HepG2 (cell line): ENCODE measurements around the gene CLRN2. TPM values are rescaled to one million over a fixed set of nuclear protein-coding genes. Genes with fewer than 3 reads are reported as not detected.

Experiments used
- AKNA ChIP-seq: sonication (generic); formaldehyde crosslinking; IDR thresholded peaks from 2 replicates; pipeline ENCODE4 v1.4.0; 2020; ENCODE audit warnings: missing genetic modification reagents, borderline replicate concordance
- ARID5B ChIP-seq: IDR thresholded peaks from 2 replicates; pipeline ENCODE4 v1.4.0; 2020; ENCODE audit warnings: mild to moderate bottlenecking, missing genetic modification reagents
- CC2D1A ChIP-seq: sonication (generic); formaldehyde crosslinking; IDR thresholded peaks from 2 replicates; pipeline ENCODE4 v1.8.1; 2023; ENCODE audit warnings: mild to moderate bottlenecking, missing genetic modification reagents
- GATA4 ChIP-seq: sonication (generic); IDR thresholded peaks from 2 replicates; pipeline ENCODE4 v1.6.1; 2016; ENCODE audit warnings: antibody characterized with exemption, low read depth, borderline replicate concordance
- HNRNPUL1 ChIP-seq: fragments of 200-400 bp; formaldehyde crosslinking; IDR thresholded peaks from 2 replicates; pipeline ENCODE4 v1.6.1; 2017; ENCODE audit warnings: low read depth, mild to moderate bottlenecking, low read length, moderate library complexity
- HOXA7 ChIP-seq: sonication (generic); formaldehyde crosslinking; IDR thresholded peaks from 2 replicates; pipeline ENCODE4 v1.8.1; 2022; ENCODE audit warnings: mild to moderate bottlenecking, missing genetic modification reagents, moderate library complexity
- HOXA9 ChIP-seq: sonication (generic); formaldehyde crosslinking; IDR thresholded peaks from 2 replicates; pipeline ENCODE4 v1.8.1; 2022; ENCODE audit warnings: missing genetic modification reagents, mild to moderate bottlenecking, moderate library complexity, borderline replicate concordance
- KLF13 ChIP-seq: sonication (generic); formaldehyde crosslinking; IDR thresholded peaks from 2 replicates; pipeline ENCODE4 v1.4.0; 2020; ENCODE audit warnings: mild to moderate bottlenecking, missing genetic modification reagents
- MED8 ChIP-seq: sonication (generic); formaldehyde crosslinking; IDR thresholded peaks from 2 replicates; pipeline ENCODE4 v1.8.1; 2023; ENCODE audit warnings: mild to moderate bottlenecking, missing genetic modification reagents; ENCODE audit not compliant: insufficient replicate concordance
- MXD4 ChIP-seq: IDR thresholded peaks from 2 replicates; pipeline ENCODE4 v1.6.1; 2016; ENCODE audit warnings: mild to moderate bottlenecking, missing biosample characterization, missing genetic modification reagents
- NAIF1 ChIP-seq: sonication (generic); formaldehyde crosslinking; IDR thresholded peaks from 2 replicates; pipeline ENCODE4 v1.5.0; 2020; ENCODE audit warnings: mild to moderate bottlenecking, missing genetic modification reagents, borderline replicate concordance
- NCOA2 ChIP-seq: sonication (generic); formaldehyde crosslinking; IDR thresholded peaks from 2 replicates; pipeline ENCODE4 v1.8.0; 2022; ENCODE audit warnings: inconsistent platforms
- NFE2L1 ChIP-seq: sonication (generic); formaldehyde crosslinking; IDR thresholded peaks from 2 replicates; pipeline ENCODE4 v1.4.0; 2020; ENCODE audit warnings: missing genetic modification reagents, mild to moderate bottlenecking, borderline replicate concordance
- PPARG ChIP-seq: conservative IDR thresholded peaks from 2 replicates; pipeline ENCODE4 v1.6.1; 2016; ENCODE audit warnings: missing biosample characterization, missing genetic modification reagents
- STAT5B ChIP-seq: sonication (generic); formaldehyde crosslinking; IDR thresholded peaks from 2 replicates; pipeline ENCODE4 v1.4.0; 2020; ENCODE audit warnings: missing genetic modification reagents
- ZMAT3 ChIP-seq: sonication (generic); formaldehyde crosslinking; conservative IDR thresholded peaks from 2 replicates; pipeline ENCODE4 v1.7.0; 2021; ENCODE audit warnings: missing genetic modification reagents
- ZNF101 ChIP-seq: sonication (generic); formaldehyde crosslinking; IDR thresholded peaks from 2 replicates; pipeline ENCODE4 v1.4.0; 2020; ENCODE audit warnings: mild to moderate bottlenecking, low read depth, missing genetic modification reagents, borderline replicate concordance
- ZNF17 ChIP-seq: sonication (generic); formaldehyde crosslinking; IDR thresholded peaks from 2 replicates; pipeline ENCODE4 v1.5.0; 2020; ENCODE audit warnings: mild to moderate bottlenecking, missing genetic modification reagents
- ZNF382 ChIP-seq: sonication (generic); formaldehyde crosslinking; IDR thresholded peaks from 2 replicates; pipeline ENCODE4 v1.5.0; 2020; ENCODE audit warnings: missing genetic modification reagents, mild to moderate bottlenecking, borderline replicate concordance
- ZNF557 ChIP-seq: sonication (generic); formaldehyde crosslinking; IDR thresholded peaks from 2 replicates; pipeline ENCODE4 v1.4.0; 2020; ENCODE audit warnings: missing genetic modification reagents
- ZNF577 ChIP-seq: sonication (generic); formaldehyde crosslinking; IDR thresholded peaks from 2 replicates; pipeline ENCODE4 v1.4.0; 2020; ENCODE audit warnings: mild to moderate bottlenecking, low read depth, missing genetic modification reagents, borderline replicate concordance
- ZNF841 ChIP-seq: sonication (generic); formaldehyde crosslinking; IDR thresholded peaks from 2 replicates; pipeline ENCODE4 v1.8.1; 2023; ENCODE audit warnings: missing genetic modification reagents, borderline replicate concordance
- polyA plus RNA-seq, 8 experiments: library from polyadenylated mRNA; depleted of rRNA in 3 of 8; stranded (reverse) in 7 of 8; unstranded in 1 of 8; fragments of >200 nt; fragmentation: Illumina TruSeq in 4 of 8; extraction: Trizol in 4 of 8; gene quantifications; 2 replicates each; pipeline versions ENCODE4 v1.2.1 to v1.2.3, GENCODE V29; 2011 to 2016; ENCODE audit warnings: low read depth in 4 of 8, missing spikeins in 1 of 8, mixed read lengths in 1 of 8; ENCODE audit not compliant: insufficient read depth in 1 of 8
- total RNA-seq, 5 experiments: library from RNA; depleted of rRNA; stranded (reverse); fragments of >200 nt; fragmentation: Illumina TruSeq; extraction: Trizol; gene quantifications; 2 replicates each; pipeline ENCODE4 v1.2.3, GENCODE V29; 2016; ENCODE audit warnings: low read depth in 1 of 5

The CLRN2 gene
- total and polyA plus RNA-seq, 2 of the 13 experiments (the other 11 are each of a cell fraction or from before 2014, with no cell fraction given): not detected

GRCh38 chr4:17511950-17512795 lies 2.8 kb upstream of the CLRN2 start, which contains the start of gene QDPR (continued):
- no peak for TF ChIP-seq AKNA
- no peak for TF ChIP-seq MXD4
- no peak for TF ChIP-seq NFE2L1 (CRISPR knock-in tag)
- TF ChIP-seq ZNF17 (CRISPR knock-in tag): no peak
- TF ChIP-seq MED8 (CRISPR knock-in tag): no peak
- no peak for TF ChIP-seq CC2D1A (CRISPR knock-in tag)
- no peak for TF ChIP-seq ZNF841 (CRISPR knock-in tag)
- TF ChIP-seq KLF13 (CRISPR knock-in tag): no peak
- no peak for TF ChIP-seq NAIF1 (CRISPR knock-in tag)
- TF ChIP-seq ZNF557 (CRISPR knock-in tag): no peak
- no peak for TF ChIP-seq PPARG (CRISPR knock-in tag)
- TF ChIP-seq HNRNPUL1: no peak
- TF ChIP-seq ZNF101 (CRISPR knock-in tag): no peak
- no peak for TF ChIP-seq ZMAT3
- no peak for TF ChIP-seq NCOA2 (CRISPR knock-in tag)
- TF ChIP-seq ZNF382 (CRISPR knock-in tag): no peak
- 0 out of 2 replicates have a peak, but pooled peaks have one; percentile 1 for TF ChIP-seq ZNF577 (CRISPR knock-in tag)
- TF ChIP-seq ARID5B (CRISPR knock-in tag): 0 out of 2 replicates have a peak, but pooled peaks have one; percentile 21
- TF ChIP-seq GATA4: no peak
- TF ChIP-seq HOXA7 (CRISPR knock-in tag): no peak
- TF ChIP-seq HOXA9 (CRISPR knock-in tag): no peak
- TF ChIP-seq STAT5B (CRISPR knock-in tag): no peak
